ENCODE results near the gene CLIC4. TPM values are rescaled to one million over a fixed set of nuclear protein-coding genes. Genes with fewer than 3 reads are reported as not detected.

The CLIC4 gene
- total RNA-seq, 4 donors from 2014 or later: 53.0 to 151 (median 95.3) TPM

DNA sequence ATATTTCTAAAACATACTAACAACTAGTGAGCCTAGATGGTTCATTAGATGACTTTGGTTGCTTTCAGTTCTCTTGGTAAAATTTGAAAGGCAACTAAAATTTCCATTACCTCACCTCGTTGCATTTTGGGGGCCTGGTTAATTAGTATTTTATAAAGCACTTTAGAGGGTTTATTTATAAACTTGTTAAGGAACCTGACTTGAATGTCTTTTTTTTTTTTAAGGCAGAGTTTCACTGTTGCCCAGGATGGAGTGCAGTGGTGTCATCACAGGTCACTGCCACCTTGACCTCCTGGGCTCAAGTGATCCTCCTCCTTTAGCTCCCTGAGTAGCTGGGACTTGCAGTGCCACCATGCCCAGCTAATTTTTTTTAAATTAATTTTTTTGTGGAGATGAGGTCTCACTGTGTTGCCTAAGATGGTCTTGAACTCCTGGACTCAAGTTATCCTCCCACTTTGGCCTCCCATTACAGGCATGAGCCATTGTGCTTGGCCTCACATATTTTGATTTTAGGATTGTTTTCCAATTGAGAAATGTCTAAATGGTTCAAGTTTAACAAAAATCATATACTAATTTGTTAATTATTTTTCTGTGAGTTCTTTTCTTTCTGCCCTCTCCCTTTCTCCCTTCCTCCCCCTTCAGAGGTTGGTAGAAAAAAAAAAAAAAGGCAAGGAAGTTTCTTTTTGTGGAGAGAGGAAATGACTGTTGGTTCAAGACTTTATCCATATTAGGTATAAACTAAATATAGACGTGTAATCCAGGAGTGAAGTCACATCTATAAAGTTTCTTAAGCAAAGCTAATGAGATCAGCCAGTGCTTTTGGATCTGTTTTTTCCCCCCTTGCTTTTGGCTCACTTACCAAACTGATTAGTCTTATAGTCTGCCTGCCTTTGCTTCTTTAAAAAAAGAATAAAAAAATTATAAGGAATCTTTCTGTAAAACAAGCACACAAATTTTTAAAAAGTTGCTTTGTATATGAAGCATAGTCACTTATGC is 24.7 kb downstream of the CLIC4 start:
- no peaks in the 10 kb centered on the region for H3K36me3 ChIP-seq
- intact Hi-C loops (cut with DNase I): no loop called here
- H3K4me3 ChIP-seq (replicated peaks in 1 of 3): no peak overlapping the region
- DNase-seq: no peak
- no peaks in the 10 kb centered on the region for H3K9me3 ChIP-seq
- peaks cover 0 to 13% of the 10 kb centered on the region in 2 donors for H3K4me1 ChIP-seq
- peak overlapping the region; percentile 19 to 69 (median 60) for H3K27ac ChIP-seq
- 31 to 48% methylated on average over 2 of the region's 2 CpGs for WGBS, 2 donors
- TF ChIP-seq POLR2A (IDR thresholded peaks at IDR 0.05): no peak
- no peak for TF ChIP-seq CTCF (IDR thresholded peaks at IDR 0.05)
- H3K27me3 ChIP-seq: no peaks in the 10 kb centered on the region

DNA sequence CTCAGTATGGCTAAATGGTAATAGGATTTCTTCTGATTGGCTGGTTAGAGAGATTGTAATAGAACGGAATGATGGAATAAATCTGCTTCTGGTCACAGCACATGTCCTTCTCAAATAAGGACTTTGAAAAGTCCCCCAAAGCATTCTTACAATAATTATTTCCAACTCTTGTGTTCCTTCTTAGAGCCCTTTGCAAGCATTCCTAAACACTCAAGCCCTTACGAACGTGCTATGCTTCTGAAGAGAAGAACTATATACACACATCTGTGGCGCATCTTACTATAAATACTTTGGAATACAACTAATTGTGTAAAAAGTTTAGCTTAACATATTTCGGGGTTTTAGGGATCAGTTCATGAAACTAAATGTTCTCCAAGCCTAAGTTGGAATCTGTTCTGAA is 25.6 kb downstream of the CLIC4 start:
- intact Hi-C loops (cut with DNase I): no loop called here
- Histone ChIP-seq H3K4me1 (peaks cover 0 to 13% of the 10 kb centered on the region in 2 donors), H3K27me3 (no peaks in the 10 kb centered on the region), H3K36me3 (no peaks in the 10 kb centered on the region), H3K4me3 (replicated peaks in 1 of 3) (no peak overlapping the region), H3K27ac (peak overlapping the region; percentile 0 to 60 (median 60)), H3K9me3 (no peaks in the 10 kb centered on the region)
- TF ChIP-seq CTCF (IDR thresholded peaks at IDR 0.05) (no peak), POLR2A (IDR thresholded peaks at IDR 0.05) (no peak)
- 63 to 76% methylated on average over 5 of the region's 5 CpGs for WGBS, 2 donors
- DNase-seq: no peak

DNA sequence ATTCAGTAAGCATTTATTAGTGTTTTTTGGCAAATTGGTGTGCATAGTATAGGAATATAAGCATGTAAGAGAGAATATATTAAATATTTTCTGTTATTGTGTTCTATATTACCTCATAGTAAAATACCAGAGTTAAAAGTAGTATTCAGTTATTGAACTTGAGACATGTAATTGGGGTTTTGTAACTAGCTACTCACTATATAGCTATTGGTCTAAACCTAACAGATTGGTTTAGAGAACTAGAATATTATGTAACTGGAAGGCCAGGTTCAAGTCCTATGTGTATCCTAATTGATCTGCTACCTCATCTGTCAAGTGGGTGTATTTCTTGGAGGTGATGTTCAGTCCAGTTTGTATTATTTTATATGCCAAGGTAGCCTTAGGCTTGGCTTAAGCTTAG is 26.3 kb downstream of the CLIC4 start:
- Histone ChIP-seq H3K27me3 (no peaks in the 10 kb centered on the region), H3K36me3 (no peaks in the 10 kb centered on the region), H3K9me3 (no peaks in the 10 kb centered on the region), H3K27ac (peak overlapping the region; percentile 0 to 60 (median 20)), H3K4me3 (replicated peaks in 1 of 3) (no peak overlapping the region), H3K4me1 (peaks cover 0 to 13% of the 10 kb centered on the region in 2 donors)
- intact Hi-C loops (cut with DNase I): no loop called here
- no peak for DNase-seq
- no peak for TF ChIP-seq POLR2A (IDR thresholded peaks at IDR 0.05)
- no peak for TF ChIP-seq CTCF (IDR thresholded peaks at IDR 0.05)

DNA sequence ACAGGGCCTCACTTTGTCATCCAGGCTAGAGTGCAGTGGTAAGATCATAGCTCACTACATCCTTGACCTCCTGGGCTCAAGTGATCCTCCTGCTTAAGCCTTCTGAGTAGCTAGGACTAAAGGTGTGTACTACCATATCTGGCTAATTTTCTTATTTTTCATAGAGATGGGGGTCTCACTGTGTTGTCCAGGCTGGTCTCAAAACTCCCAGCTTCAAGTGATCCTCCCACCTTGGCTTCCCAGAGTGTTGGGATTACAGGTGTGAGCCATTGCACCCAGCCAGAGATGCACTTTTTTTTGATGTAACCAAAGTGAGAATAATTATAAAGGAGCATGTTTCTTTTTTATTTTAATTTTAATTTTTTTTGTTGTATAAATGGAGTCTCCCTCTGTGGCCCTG is 28.4 kb downstream of the CLIC4 start:
- no peak for TF ChIP-seq POLR2A (IDR thresholded peaks at IDR 0.05)
- TF ChIP-seq CTCF (IDR thresholded peaks at IDR 0.05): no peak
- Histone ChIP-seq H3K4me3 (replicated peaks in 1 of 3) (no peak overlapping the region), H3K4me1 (peaks cover 0 to 13% of the 10 kb centered on the region in 2 donors), H3K9me3 (no peaks in the 10 kb centered on the region), H3K27ac (no peak overlapping the region), H3K27me3 (no peaks in the 10 kb centered on the region), H3K36me3 (no peaks in the 10 kb centered on the region)
- no peak for DNase-seq
- intact Hi-C loops (cut with DNase I): no loop called here

- Histone ChIP-seq H3K4me1 (peaks cover 0 to 5% of the 10 kb centered on the region in 2 donors), H3K9me3 (no peaks in the 10 kb centered on the region), H3K27me3 (no peaks in the 10 kb centered on the region), H3K27ac (no peak overlapping the region), H3K4me3 (replicated peaks in 1 of 3) (no peak overlapping the region), H3K36me3 (no peaks in the 10 kb centered on the region)
- DNase-seq: no peak
- no peak for TF ChIP-seq POLR2A (IDR thresholded peaks at IDR 0.05)
- TF ChIP-seq CTCF (IDR thresholded peaks at IDR 0.05): no peak
- 95 to 98% methylated on average over 3 of the region's 3 CpGs for WGBS, 2 donors
- intact Hi-C loops (cut with DNase I): no loop called here
Observed at GRCh38 chr1:24775348-24775747, 30.1 kb downstream of the CLIC4 start.
